Middle frontal gyrus (tissue), 1 donor: ENCODE measurements around the gene EXOC6B.
"Not testable (repeated sequence)": the region's sequence is repeated elsewhere in the genome, so short reads cannot be mapped to it uniquely, and the experiment has no call there.

Experiments
- DNase-seq: peaks from one replicate; pipeline ENCODE4 v3.0.0-alpha.2; 2015; ENCODE audit warnings: low spot score; ENCODE audit errors: extremely low spot score

The EXOC6B gene

DNA sequence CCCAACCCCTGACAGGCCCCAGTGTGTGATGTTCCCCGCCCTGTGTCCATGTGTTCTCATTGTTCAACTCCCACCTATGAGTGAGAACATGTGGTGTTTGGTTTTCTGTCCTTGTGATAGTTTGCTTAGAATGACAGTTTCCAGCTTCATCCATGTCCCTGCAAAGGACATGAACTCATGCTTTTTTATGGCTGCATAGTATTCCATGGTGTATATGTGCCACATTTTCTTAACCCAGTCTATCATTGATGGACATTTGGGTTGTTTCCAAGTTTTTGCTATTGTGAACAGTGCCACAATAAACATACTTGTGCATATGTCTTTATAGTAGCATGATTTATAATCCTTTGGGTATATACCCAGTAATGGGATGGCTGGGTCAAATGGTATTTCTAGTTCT lies 270.9 kb downstream of the EXOC6B start:
- not testable (repeated sequence) for DNase-seq

DNA sequence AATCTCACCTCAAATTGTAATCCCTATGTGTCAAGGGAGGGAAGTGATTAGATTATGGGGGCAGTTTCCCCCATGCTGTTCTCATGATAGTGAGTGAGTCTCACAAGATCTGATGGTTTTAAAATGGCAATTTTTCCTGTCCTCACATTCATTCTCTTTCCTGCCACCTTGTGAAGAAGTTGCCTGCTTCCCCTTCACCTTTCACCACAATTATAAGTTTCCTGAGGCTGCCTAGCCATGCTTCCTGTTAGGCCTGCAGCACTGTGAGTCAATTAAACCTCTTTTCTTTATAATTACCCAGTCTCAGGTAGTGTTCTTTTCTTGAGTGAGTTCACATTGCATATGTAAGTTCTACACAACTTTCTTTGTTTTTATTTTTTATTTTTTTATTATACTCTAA lies 271.5 kb downstream of the EXOC6B start:
- no peak for DNase-seq

DNA sequence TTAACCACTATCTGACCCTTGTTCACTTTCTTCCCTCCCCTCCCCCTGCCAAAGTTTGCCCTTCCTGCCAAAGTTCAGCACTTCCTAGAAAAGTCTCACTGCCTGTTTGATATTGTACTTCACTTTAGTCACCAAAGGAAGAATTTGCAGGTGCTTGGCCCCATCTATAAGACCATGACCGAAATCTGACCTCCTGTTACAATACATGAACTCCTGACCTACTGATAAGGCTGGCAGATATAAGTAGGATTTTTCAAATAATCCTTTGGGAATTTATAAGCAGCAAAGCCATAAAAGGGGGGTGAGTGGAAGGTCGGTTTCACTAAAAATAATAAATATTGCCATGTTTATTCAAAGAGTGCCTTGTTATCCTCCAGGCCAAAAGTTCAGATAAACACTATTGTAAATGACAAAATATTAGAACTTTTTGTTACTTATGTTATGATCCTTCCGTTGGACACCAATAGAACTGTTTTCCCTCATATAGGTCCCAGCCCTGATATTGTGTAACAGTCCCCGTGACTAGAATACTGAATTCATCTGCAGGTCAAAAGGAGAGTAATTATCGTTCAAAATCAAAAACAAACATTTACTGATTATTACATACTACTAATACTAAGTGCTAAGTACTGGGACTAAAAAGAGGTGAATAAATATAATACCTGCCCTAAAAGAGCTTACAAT lies 277.6 kb downstream of the EXOC6B start:
- no peak for DNase-seq

DNA sequence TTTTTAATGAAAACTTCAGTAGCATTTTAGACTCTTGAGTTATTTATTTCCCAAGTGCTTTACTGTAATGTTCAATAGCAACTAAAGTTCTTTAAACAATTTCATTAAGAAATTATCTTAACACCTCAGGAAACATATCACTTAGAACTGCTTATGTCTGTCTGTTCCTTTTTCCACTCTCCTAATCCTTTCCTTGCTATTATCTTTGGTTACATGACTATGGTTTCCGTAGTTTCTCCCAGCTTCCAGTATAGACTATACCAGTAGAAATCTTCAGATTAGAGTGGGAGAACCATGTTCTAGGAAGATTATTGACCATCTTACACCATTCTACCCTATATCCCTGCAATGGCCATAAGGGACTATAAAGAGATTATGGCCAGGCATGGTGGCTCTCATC lies 280.0 kb downstream of the EXOC6B start:
- DNase-seq: no peak

DNA sequence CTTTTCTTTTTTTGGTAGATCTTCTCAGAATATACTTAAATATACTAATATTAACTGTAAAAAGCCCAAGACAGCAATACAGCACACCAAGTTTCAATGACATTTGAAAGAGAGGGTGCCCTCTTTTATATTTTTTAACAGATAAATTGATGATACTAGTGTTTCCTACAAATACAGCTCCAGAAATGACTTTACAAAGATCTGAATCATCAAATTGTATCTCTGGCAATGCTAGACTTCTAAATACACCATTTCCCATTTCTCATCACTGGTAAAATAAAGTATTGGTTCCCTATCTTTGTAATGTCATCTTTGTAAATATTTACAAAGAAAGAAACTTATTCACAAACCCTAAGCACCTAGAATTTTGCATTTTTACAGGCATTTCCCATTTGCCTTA lies 281.3 kb downstream of the EXOC6B start:
- no peak for DNase-seq

DNA sequence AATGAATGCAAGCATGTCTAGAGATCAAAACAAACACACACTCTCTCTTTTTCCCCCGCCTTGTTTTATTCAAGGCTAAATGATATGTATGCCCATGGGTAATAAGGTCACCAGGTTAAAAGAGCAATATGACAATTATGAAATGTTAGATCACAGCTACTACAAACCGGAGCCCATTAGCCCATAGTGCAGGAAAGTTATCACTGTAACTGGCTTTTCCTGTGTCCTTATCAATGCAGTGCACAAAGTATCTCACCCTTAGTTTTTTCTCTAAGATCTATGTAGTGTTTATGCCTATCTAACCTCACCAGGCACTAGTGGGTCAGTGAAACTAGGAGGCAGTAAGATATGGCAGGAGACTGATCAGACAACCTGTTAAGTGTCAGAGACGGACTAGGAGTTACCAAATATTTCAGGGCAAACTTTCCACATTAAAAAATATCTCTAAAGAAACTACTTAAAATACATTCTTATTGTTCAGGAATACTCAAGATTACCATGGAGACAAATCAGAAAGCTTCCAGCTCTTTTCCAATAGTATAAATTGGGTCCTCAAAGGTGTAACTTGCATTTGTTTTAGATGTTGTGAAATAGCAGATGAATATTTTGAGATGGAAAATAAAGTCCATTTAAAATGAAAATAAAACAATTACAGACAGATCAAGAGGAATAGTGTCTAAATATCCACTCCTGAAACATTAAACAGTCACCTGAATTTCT lies 282.2 kb downstream of the EXOC6B start:
- no peak for DNase-seq

DNA sequence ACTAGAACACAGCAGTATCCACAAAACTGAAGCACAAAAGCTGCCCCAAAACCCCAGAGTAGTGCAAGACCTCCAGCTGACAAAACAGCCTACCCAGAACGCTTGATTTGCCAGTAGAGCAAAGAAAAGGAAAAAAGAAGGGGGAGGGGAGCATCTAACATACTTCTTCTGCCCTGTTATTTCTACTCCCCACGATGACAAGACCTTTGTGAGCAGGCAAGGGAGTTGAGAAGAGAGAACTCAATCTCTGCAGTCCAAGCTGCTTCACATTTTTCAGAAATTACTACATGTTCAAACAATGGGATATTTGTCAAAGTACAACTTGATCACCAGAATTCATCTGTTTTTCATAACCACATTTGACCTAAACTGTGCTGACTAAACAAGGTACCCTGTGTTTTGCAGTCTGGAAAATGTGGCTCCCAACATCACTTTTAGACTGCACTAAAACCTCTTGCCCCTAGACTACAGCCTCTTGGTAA lies 286.7 kb downstream of the EXOC6B start:
- no peak for DNase-seq

DNA sequence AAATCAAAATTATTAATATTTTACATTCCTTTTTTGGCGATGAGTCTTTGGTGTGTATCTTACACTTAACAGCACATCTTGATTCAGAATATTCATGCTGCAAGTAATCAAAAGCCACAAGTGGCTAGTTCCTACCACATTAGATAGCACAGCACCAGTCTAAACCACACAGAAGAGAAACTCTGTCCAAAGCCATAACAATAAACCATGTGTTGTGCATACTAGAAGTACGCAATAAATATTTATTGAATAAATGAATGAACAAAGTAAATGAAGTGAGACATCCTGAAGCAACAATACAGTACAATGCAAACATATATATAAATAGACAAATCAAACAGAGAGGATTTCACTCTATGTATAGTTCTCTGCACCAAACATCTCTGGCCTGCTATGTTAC lies 287.3 kb downstream of the EXOC6B start:
- DNase-seq: no peak

DNA sequence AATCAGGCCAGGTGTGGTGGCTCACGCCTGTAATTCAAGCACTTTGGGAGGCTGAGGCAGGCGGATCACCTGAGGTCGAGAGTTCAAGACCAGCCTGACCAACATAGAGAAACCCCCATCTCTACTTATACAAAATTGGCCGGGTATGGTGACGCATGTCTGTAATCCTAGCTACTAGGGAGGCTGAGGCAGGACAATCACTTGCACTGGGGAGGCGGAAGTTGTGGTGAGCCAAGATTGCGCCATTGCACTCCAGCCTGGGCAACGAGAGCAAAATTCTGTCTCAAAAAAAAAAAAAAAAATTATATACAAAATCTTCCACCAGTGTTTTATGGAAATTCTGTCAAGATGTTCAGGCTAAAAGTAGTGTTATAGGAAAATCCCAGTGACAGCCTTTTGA lies 290.2 kb downstream of the EXOC6B start:
- DNase-seq: not testable (repeated sequence)

DNA sequence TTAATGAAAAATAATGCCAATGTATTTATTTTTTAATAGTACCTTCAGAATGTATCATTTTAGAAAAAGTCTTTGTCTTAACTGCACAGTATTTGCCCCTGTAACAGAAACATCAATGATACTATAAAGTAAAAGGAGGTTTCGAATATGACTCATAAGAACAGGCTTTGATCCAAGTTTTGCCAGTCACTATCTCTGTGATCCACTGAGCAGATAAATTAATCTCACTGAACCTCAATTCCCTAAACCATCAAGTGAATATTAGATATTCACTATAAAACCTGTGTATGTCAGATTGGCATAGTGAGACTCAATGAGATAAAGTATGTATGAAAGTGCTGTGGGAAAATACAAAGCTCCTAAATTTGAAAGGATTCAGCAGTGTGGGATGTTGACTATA lies 292.1 kb downstream of the EXOC6B start:
- DNase-seq: no peak

DNA sequence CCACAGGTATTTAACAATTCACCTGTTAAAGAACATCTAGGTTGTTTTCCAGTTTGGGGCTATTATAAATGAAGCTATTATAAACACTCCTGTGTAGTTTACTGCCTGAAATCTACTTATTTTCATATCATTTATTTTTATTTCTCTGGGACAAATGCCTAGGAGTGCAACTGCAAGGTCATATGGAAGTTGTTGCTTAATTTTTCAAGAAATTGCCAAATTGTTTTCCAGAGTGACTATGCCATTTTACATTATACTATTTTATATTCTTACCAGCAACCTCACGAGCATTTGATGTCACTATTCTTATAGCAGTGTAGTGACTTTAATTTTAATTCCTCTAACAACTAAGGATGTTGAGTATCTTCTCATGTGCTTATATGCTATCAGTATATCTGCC lies 298.4 kb downstream of the EXOC6B start:
- DNase-seq: no peak

DNA sequence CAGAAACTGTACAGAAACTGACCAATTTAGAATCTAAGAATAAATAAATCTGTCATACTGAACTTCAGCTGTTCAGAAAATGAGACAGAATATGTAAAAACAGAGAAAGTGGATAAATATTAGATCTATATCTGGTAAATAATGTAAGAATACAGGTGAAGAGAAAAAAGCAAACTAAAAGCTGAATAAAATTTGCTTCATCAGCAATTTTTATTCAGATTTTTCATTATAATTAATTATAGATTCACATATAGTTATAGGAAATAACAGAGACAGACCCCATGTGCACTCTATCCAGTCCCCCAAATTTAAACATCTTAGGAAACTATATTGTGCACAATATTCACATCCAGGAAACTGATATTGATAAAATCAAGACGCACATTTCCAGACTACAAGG lies 299.2 kb downstream of the EXOC6B start:
- DNase-seq: no peak

DNA sequence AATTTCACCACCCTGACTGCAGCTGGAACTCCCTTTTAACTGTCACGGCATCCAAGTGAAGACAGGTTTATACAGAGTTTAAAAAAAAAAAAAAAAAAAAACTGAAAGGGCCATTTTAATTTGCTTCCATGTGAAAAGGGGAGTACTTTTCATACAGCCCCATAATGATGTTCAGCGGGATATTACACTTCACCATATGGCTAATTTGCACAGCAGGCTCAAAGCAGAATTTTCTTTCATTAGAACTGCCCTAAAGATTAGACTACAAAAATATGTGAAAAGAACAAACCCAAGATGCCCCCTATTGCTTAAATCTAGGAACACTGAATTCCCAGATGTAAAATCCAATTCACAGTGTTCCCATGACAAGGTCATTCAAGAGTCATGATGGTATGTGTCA lies 301.8 kb downstream of the EXOC6B start:
- DNase-seq: no peak

DNA sequence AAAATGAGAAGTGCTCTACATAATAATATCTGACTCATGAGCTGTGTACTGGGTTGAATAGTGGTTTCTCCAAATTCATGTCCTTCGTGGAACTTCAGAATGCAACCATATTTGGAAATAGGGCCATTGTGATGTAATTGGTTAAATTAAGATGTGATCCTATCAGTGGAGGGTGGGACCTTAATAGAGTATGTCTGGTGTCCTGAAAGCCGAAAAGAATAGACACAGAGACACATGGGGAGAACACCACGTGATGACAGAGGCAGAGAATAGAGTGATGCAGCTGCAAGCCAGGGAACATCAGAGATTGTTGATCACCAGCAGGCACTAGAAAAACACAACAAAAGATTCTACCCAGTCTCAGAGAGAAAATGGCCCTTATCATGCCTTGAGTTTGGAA lies 310.1 kb downstream of the EXOC6B start:
- DNase-seq: no peak

DNA sequence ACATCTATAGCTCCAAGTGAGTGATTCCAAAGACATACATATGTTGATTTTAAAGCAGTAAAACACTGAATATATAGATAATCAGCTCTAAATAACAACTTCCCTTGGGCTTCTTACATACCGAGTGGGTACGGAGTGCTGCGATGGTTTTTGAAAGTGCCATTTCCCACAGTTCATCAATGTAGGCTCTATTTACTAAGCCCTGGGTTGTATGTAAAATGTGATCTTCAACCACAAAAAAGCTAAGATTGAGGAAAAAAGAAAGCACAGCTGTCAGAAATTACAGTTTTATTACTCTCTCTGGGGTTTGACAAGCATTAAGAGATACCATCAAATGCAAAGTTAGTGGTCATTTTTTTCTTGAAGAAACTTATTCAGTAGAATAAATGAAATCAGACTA lies 312.8 kb downstream of the EXOC6B start:
- DNase-seq: no peak

DNA sequence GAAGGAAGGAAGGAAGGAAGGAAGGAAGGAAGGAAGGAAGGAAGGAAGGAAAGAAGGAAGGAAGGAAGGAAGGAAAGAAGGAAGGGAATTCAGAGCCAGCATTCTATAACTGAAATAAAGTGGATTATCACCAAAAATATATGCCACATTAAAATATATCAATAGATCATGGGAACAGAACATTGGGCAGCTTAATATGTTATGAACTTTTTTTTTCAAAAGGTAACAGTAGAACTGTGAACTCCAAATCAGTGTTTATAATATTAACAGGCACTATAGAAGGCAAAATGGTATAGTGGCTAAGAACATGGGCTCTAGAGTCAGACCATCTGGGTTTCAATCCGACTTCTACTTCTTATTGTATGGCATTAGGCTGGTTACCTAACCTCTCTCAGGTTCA lies 313.5 kb downstream of the EXOC6B start:
- DNase-seq: no peak

DNA sequence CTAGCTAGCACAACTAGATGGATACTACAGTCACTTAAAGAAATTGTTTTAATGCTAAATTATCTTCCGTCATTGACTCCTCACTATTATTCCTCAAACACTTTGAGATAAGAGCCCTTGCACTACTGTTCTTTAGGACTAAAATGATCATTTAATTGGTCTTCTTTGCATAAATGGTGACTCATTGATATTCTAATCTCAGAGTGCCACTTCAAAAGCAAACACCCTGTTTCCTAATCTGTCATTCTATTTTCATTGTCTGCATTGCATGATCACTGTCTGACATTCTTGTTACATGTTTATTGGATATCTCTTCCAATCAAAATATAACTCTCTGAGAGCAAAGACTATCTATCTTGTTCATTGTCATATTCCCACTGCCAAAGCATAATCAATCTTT lies 313.9 kb downstream of the EXOC6B start:
- DNase-seq: no peak

DNA sequence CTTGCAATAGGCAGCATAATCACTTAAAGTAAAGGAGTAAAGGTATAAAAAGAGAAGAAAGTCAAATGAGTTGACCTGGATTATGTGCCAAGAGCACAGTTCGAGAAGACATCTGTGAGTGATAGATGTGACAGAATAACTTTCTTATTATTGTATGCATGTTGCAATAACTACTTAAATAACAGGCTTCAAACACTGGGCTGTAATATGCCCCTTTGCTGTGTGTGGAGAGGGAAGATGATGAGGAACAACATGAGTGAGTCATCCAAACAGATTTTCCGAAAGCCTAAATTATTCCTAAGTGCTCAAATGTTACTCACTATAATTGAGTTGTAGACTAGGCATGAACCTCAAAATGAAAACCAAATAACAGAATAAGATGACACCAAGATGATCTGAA lies 328.1 kb downstream of the EXOC6B start:
- no peak for DNase-seq

DNA sequence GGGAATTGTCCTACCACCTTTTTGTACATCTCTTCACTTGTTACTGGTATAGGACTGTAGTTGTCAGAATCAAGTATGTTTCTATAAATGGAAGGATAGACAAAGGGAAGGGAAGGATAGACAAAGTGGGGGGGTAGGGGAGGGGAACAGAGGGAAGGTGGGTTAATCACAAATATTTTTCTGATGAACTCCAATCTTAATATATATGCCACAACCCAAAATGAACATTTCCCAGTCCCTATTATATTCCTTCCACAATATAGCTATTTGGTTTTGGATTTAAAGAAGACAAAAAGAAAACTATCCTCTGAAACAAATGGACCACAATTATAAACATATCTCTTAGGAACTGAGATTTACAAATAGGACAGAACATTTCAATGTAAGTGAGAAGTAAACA lies 329.4 kb downstream of the EXOC6B start:
- DNase-seq: no peak

DNA sequence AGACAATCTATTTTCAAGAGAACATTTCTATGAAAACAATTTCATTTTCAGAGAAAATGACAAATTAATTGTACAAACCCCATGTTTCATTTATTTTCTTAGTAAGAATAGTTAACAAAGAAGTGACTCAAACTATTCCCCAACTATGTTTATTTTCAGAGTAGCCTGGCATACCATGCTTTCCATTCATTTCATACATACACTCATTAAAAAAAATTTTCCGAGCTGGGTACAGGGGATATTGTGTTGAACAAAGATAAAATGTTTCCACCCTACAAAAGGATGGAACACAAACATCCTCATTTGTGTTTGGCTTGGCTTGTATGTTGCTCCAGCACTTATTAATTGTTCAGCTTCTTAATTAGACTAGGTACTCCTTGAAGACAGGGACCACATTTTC lies 331.4 kb downstream of the EXOC6B start:
- no peak for DNase-seq

DNA sequence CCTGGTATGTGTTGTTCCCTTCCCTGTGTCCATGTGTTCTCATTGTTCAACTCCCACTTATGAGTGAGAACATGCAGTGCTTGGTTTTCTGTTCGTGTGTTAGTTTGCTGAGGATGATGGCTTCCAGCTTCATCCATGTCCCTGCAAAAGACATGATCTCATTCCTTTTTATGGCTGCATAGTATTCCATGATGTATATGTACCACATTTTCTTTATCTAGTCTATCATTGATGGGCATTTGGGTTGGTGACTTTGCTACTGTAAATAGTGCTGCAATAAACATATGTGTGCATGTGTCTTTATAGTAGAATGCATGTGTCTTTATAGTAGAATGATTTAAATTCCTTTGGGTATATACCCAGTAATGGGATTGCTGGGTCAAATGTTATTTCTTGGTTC lies 341.2 kb downstream of the EXOC6B start:
- DNase-seq: not testable (repeated sequence)

DNA sequence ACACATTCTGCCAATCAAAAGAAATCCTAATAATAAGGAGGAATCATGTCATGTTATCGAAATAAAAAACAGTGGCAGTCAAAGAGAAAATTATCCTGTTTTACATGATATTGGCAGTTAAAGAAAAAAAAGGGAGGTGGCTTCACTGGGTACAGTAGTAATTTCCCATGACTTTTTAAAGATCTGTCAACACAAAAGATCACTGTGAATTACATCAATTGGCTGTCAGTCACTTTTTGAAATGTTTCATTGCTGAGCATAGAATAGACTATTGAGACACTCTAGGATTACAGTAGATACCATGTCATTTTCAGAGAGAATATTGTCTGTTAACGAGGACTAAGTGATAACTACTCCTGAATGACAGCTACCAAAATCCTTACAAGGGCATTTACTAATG lies 342.5 kb downstream of the EXOC6B start:
- DNase-seq: no peak

DNA sequence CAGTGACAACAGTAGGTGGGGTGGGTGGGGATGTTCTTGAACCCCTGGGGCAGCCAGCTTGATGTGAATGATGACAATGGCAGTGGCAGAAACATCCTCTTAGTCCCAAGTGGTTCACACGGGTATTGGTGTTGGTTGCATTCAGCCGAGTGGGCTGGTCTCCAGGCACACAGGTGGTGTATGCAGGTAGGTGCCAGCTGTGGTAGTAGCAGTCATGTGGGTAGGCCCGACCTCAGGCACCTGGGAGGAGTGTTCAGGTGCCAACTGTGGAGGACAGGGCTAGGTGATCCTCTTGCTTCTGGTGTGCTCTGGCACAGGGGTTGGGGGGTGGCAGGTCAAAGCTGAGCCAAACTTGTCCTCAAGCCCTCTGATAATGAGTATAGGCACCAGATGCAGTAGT lies 350.6 kb downstream of the EXOC6B start:
- no peak for DNase-seq
